Measurements from ENCODE around the gene KRTAP2-2. TPM values are rescaled to one million over a fixed set of nuclear protein-coding genes. Genes with fewer than 3 reads are reported as not detected.
"Not testable (repeated sequence)": the region's sequence is repeated elsewhere in the genome, so short reads cannot be mapped to it uniquely, and the experiment has no call there.

The KRTAP2-2 gene
- total and polyA plus RNA-seq, 3 donors from 2014 or later, result not detected

GRCh38 chr17:41065829-41066624, 11.0 kb upstream of the KRTAP2-2 start, which contains the start of gene KRTAP2-4:
TSS of gene KRTAP2-4 (minus strand) at chr17:41065879. CDS start at chr17:41065845, 34 bp downstream.
- no peak for DNase-seq
- Histone ChIP-seq H3K4me1 (no peaks in the 10 kb centered on the region), H3K9me3 (no peaks in the 10 kb centered on the region), H3K27ac (no peak within 1 kb of the TSS), H3K4me3 (no peak within 1 kb of the TSS), H3K36me3 (ENCODE audit: low read depth, missing control alignments) (no peaks in the 10 kb centered on the region), H3K27me3 (no peaks in the 10 kb centered on the region)
- no peak for TF ChIP-seq CTCF (IDR thresholded peaks at IDR 0.05)
- TF ChIP-seq POLR2A (IDR thresholded peaks at IDR 0.05), result no peak
- WGBS, 2 donors, result 90 to 96% methylated on average over 5 of the region's 6 CpGs
- intact Hi-C loops (cut with DNase I; ENCODE audit: low total_unique reads), result no loop called here

- H3K36me3 ChIP-seq (ENCODE audit: low read depth, missing control alignments); intact Hi-C loops (cut with DNase I; ENCODE audit: low total_unique reads); H3K4me3 ChIP-seq; H3K27me3 ChIP-seq; DNase-seq; H3K27ac ChIP-seq; H3K9me3 ChIP-seq; H3K4me1 ChIP-seq: not testable (repeated sequence)
- WGBS, 2 donors, result 57 to 71% methylated on average over 6 to 7 of the region's 16 CpGs
Observed at GRCh38 chr17:41065016-41065689, 10.1 kb upstream of the KRTAP2-2 start.

GRCh38 chr17:41064301-41064700, 9.3 kb upstream of the KRTAP2-2 start:
- no peaks in the 10 kb centered on the region for H3K36me3 ChIP-seq (ENCODE audit: low read depth, missing control alignments)
- intact Hi-C loops (cut with DNase I; ENCODE audit: low total_unique reads), result no loop called here

GRCh38 chr17:41063449-41063848, 8.4 kb upstream of the KRTAP2-2 start:
- intact Hi-C loops (cut with DNase I; ENCODE audit: low total_unique reads), result no loop called here
- no peaks in the 10 kb centered on the region for H3K9me3 ChIP-seq
- H3K27ac ChIP-seq, result no peak overlapping the region
- DNase-seq, result no peak
- WGBS, 2 donors, result 85 to 88% methylated on average over 4 of the region's 4 CpGs
- no peaks in the 10 kb centered on the region for H3K36me3 ChIP-seq (ENCODE audit: low read depth, missing control alignments)
- no peak overlapping the region for H3K4me3 ChIP-seq
- H3K27me3 ChIP-seq, result no peaks in the 10 kb centered on the region
- H3K4me1 ChIP-seq, result no peaks in the 10 kb centered on the region
- TF ChIP-seq CTCF (IDR thresholded peaks at IDR 0.05) (no peak), POLR2A (IDR thresholded peaks at IDR 0.05) (no peak)

More at GRCh38 chr17:41064301-41064700, 9.3 kb upstream of the KRTAP2-2 start:
- H3K4me3 ChIP-seq, result no peak overlapping the region
- DNase-seq, result no peak
- TF ChIP-seq CTCF (IDR thresholded peaks at IDR 0.05) (no peak), POLR2A (IDR thresholded peaks at IDR 0.05) (no peak)
- H3K27ac ChIP-seq, result no peak overlapping the region
- no peaks in the 10 kb centered on the region for H3K4me1 ChIP-seq
- no peaks in the 10 kb centered on the region for H3K27me3 ChIP-seq
- H3K9me3 ChIP-seq, result no peaks in the 10 kb centered on the region
- WGBS, 2 donors, result 91 to 96% methylated on average over 1 of the region's 1 CpG

GRCh38 chr17:41061964-41062363, 6.9 kb upstream of the KRTAP2-2 start:
- DNase-seq, result no peak
- WGBS, 2 donors, result 48 to 51% methylated on average over 1 of the region's 1 CpG

More at GRCh38 chr17:41061964-41062363, 6.9 kb upstream of the KRTAP2-2 start:
- no peaks in the 10 kb centered on the region for H3K27me3 ChIP-seq
- H3K36me3 ChIP-seq (ENCODE audit: low read depth, missing control alignments), result no peaks in the 10 kb centered on the region
- TF ChIP-seq CTCF (IDR thresholded peaks at IDR 0.05) (no peak), POLR2A (IDR thresholded peaks at IDR 0.05) (no peak)
- H3K27ac ChIP-seq, result peak overlapping the region in 1 of 2 donors; percentile 41
- H3K4me3 ChIP-seq, result no peak overlapping the region
- intact Hi-C loops (cut with DNase I; ENCODE audit: low total_unique reads), result no loop called here
- no peaks in the 10 kb centered on the region for H3K4me1 ChIP-seq
- no peaks in the 10 kb centered on the region for H3K9me3 ChIP-seq

Measured in testis (tissue), 3 donors.